Fibroblast of villous mesenchyme (primary cell): ENCODE data around the gene KIF2C. TPM values are rescaled to one million over a fixed set of nuclear protein-coding genes. Genes with fewer than 3 reads are reported as not detected.
A peak's percentile ranks its signal among the peaks of the same experiment; 100 is the strongest.

Source experiments
- DNase-seq: peaks from one replicate; pipeline ENCODE4 v3.0.0-alpha.2; 2010; ENCODE audit warnings: low read depth
- H3K4me3 ChIP-seq: 2 replicates; pipeline ENCODE4 v1.5.1; 2011; ENCODE audit warnings: low read depth, mild to moderate bottlenecking, low read length
- CTCF ChIP-seq: IDR thresholded peaks from 2 replicates; pipeline ENCODE4 v1.5.1; 2012; ENCODE audit warnings: low read depth, mild to moderate bottlenecking, low read length; ENCODE audit not compliant: insufficient read depth
- total RNA-seq: library from RNA; depleted of rRNA; stranded (reverse); fragments of >200 nt; gene quantifications from 2 replicates; pipeline ENCODE4 v1.2.3, GENCODE V29; 2012

The KIF2C gene
- total RNA-seq, 1 donor: 26.8 TPM

- H3K4me3 ChIP-seq: no peak overlapping the region
- TF ChIP-seq CTCF: no peak
- DNase-seq: no peak
These were observed 41.0 kb downstream of the KIF2C start for GRCh38 chr1:44780583-44781121.

- TF ChIP-seq CTCF: no peak
- DNase-seq: no peak
- peak overlapping the region; percentile 36 for H3K4me3 ChIP-seq
These were observed 44.1 kb downstream of the KIF2C start for GRCh38 chr1:44783697-44784093.

- DNase-seq: no peak
- peak overlapping the region; percentile 36 for H3K4me3 ChIP-seq
- no peak for TF ChIP-seq CTCF
These were observed 44.7 kb downstream of the KIF2C start for GRCh38 chr1:44784094-44785028.

GRCh38 chr1:44785029-44785380 is 45.4 kb downstream of the KIF2C start:
- DNase-seq: no peak
- no peak overlapping the region for H3K4me3 ChIP-seq
- TF ChIP-seq CTCF: no peak

- H3K4me3 ChIP-seq: peak overlapping the region; percentile 59
- TF ChIP-seq CTCF: no peak
- DNase-seq: no peak
These were observed 46.0 kb downstream of the KIF2C start for GRCh38 chr1:44785501-44786137.

GRCh38 chr1:44786138-44786840 is 46.7 kb downstream of the KIF2C start:
- DNase-seq: peak; percentile 56
- TF ChIP-seq CTCF: peak; percentile 98
- H3K4me3 ChIP-seq: peak overlapping the region; percentile 59
